HG03442 (cell line): ENCODE measurements around the gene RELB.
"Not testable (repeated sequence)": the region's sequence is repeated elsewhere in the genome, so short reads cannot be mapped to it uniquely, and the experiment has no call there.

ENCODE experiments used
- ATAC-seq: cut with Tn5 transposase; IDR thresholded peaks from one replicate; pipeline ENCODE4 v1.9.1; 2021; ENCODE audit warnings: mild to moderate bottlenecking, moderate library complexity; ENCODE audit not compliant: unreplicated experiment

RELB gene

DNA sequence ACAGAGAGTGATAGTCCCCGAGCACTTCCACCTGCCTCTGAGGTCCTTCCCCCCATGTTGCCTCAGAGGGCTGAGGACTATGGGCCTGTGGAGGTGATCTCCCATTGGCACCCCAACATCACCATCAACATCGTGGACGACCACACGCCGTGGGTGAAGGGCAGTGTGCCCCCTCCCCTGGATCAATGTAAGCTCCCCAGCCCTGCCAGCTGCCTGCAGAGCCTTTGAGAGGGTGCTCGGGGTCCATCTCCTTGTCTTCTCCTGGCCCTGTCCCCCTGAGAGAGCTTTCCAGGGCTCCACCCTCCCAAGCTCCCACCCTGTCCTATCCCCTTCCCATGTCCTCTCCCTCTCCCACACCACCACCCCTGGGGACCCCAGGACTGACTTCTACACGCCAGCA lies 14.9 kb upstream of the RELB start:
- no peak for ATAC-seq

DNA sequence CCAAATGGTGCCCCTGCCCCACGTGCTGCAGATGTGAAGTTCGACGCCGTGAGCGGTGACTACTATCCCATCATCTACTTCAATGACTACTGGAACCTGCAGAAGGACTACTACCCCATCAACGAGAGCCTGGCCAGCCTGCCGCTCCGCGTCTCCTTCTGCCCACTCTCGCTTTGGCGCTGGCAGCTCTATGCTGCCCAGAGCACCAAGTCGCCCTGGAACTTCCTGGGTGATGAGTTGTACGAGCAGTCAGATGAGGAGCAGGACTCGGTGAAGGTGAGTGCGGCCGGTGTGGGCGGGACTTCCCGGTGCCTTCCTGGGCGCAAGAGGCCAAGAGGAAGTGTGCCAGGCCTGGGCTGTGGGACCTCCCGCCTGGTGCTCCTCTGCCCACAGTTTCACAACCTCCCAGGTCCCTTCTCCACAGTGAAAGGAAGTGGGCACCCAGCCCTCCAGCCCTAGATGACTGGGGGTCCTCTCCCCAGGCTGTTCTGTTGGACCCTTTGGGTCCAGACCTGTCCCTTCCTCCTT lies 14.1 kb upstream of the RELB start:
- no peak for ATAC-seq

DNA sequence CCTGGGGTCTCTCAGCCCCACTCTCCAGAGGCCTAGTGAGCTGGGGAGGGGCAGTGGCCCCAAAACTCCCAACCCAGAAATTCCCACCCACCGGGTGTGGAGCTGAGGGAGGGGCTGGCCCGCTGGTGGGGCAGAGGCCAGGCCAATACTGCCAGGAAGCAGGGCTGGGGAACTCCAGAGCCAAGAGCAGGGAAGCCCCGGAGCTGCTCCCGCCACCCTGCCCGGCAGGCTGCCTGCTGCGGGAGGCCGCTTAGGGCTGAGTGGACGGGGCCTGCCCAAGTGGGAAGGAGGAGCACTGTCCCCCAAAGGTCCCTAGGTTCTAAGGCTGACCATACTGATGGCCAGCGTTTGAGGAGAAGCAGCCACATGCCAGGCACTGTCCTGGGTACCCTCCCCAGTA lies 13.0 kb upstream of the RELB start:
- ATAC-seq: no peak

DNA sequence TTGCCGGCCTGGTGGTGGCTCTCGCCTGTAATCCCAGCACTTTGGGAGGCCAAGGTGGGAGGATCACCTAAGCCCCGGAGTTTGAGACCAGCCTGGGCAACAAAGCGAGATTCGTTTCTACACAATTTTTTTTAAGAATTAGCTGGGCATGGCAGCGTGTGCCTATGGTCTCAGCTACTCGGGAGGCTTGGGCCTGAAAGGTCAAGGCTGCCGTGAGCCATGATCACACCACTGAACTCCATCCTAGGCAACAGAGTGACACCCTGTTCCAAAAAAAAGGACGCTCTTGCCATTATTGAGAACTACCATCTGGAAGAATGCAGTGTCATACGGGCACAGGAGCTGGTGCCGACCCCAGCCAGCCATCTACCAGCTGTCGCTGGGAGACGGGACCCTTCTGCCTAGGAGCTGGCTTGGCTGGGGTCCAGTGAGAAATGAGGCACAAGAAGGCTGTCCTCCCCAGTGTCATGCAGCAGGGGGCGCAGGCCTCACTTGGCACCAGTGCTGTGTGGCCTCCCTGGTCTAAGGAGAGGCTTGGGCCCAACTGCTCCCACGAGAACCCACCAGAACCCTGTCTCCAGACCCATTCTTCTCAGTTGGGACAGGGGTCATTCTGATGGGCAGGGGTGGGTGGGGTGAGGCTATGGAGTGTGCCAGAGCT lies 12.2 kb upstream of the RELB start:
- ATAC-seq: no peak

DNA sequence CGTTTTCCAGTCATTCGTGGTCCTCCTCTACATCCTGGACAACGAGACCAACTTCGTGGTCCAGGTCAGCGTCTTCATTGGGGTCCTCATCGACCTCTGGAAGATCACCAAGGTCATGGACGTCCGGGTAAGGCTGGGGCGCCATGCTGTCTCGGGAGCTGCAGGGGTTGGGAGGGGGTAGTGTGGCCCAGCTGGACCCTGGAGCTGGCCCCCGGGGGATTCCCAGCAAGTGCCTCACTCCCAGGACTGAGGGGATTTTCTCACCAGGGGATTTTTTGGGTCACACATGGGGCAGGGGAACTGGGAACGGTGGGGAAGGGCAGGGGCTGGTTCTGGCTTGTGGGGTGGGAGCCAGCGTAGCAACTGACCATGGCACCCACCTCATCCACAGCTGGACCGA lies 10.8 kb upstream of the RELB start:
- no peak for ATAC-seq

DNA sequence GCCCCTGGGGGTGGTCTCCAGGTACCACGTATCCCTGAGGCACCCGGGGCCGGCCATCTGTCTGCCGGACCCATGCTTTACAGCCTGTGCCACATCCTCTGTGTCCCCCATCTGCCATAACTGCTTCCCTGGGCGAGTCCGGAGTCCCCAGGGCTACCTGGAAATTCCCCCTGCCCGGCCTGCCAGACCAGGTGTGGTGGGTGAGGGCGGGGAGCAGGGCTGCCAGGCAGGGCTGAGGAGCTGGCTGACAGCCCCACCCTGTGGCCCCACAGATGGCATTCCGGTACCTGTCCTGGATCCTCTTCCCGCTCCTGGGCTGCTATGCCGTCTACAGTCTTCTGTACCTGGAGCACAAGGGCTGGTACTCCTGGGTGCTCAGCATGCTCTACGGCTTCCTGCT lies 10.3 kb upstream of the RELB start:
- no peak for ATAC-seq

DNA sequence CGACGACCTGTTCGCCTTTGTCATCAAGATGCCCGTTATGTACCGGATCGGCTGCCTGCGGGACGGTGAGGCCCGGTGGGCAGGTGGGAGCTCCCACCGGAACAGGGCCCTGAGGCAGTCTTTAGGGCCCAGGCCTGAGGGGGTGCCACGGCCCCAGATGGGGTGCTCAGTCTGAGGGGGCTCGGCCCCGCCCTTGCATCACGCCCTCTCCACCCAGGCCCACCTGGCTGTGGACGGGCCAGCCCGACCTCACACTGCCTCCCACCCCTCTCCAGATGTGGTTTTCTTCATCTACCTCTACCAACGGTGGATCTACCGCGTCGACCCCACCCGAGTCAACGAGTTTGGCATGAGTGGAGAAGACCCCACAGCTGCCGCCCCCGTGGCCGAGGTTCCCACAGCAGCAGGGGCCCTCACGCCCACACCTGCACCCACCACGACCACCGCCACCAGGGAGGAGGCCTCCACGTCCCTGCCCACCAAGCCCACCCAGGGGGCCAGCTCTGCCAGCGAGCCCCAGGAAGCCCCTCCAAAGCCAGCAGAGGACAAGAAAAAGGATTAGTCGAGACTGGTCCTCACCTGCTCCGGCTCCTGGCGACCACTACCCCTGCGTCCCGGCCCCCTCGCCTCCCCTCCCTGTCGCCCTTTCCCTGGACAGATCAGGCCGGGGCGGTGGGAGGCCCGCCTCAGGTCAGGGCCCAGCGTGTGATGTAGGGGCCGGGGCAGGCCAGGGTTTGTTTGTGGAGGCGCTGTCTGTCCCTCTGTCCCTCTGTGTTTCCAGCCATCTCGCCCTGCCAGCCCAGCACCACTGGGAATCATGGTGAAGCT lies 8.7 kb upstream of the RELB start:
- no peak for ATAC-seq

DNA sequence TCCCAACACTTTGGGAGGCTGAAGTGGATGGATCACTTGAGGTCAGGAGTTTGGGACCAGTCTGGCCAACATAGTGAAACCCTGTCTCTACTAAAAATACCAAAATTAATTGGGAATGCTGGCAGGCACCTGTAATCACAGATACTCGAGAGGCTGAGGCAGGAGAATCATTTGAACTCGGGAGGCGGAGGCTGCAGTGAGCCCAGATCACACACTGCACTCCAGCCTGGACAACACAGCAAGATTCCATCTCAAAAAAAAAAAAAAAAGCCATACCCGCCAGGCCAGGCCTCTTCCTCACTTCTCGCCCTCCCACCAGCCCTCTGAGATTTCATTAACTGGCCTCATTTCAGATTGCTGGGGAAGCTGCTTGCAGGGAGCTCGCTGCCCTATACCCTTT lies 7.7 kb upstream of the RELB start:
- ATAC-seq: no peak

DNA sequence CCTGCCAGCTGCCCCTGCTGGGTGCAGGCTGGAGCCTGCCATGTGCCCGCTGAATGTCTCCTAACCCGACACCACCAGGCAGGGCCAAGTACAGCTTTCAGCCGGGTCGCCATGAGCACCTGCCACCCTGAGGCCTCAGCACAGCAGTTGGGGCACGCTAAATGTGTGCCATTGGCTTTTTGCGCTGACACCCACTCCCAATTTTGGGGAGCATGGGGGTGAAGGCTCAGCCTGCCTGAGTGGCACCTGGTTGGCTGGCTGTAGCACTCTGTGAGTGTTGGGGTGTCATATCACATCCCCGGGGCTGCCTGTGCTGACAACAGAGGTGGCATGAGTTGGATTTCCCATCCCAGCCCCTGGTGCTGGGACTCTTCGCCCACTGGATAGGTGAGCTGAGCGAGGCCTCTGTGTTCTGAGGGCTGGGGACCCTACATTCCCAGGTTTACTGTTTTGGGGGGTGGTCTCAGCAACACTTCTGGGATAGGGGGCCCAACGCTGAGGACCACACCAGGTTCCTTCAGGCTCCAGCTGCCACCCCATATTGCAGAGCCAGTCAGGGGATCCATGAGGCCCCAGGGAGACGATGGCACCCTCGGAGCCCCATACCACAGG lies 7.2 kb upstream of the RELB start:
- no peak for ATAC-seq

DNA sequence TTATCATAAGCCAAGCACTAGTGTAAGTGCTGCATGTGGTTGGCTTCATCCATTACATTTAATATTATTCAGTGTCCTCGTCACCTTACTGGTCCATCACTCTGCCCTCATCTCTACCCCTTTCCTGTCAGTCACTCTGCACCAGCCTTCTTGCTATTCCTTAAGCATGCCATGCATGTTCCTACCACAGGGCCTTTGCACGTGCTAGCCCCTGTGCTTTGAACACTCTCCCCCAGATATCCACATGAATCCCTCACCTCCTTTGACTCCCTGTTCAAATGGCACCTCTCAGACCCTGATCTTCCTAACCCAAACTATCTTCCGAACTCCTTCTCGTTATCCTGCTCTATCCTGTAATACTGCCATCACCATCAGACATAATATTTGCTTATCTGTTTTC lies 3.2 kb upstream of the RELB start:
- ATAC-seq: no peak

DNA sequence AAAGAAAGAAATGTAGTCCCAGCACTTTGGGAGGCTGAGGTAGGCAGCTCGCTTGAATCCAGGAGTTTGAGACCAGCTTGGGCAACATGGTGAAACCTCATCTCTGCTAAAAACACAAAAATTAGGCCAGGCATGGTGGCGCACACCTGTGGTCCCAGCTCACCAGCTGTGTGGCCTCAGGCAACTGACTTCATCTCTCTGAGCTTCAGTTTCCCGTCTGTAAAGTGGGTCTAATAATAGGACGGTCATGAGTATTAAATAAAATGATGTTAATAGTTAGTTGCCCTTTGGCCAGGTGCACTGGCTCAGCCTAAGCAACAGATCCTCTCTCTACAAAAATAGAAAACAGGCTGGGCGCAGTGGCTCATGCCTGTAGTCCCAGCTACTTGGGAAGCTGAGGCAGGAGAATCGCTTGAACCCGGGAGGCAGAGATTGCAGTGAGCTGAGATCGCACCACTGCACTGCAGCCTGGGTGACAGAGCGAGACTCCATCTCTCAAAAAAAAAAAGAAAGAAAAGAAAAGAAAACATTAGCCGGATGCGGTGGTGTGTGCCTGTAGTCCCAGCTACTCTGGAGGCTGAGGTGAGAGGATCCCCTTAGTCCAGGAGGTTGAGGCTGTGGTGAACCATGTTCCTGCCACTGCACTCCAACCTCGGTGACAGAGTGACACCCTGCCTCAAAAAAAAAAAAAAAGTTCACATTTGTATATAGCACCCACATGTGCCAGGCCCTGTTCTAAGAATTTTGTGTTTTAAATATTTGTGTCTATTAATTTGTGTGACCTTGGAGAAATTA lies 1.9 kb upstream of the RELB start:
- ATAC-seq: not testable (repeated sequence)

DNA sequence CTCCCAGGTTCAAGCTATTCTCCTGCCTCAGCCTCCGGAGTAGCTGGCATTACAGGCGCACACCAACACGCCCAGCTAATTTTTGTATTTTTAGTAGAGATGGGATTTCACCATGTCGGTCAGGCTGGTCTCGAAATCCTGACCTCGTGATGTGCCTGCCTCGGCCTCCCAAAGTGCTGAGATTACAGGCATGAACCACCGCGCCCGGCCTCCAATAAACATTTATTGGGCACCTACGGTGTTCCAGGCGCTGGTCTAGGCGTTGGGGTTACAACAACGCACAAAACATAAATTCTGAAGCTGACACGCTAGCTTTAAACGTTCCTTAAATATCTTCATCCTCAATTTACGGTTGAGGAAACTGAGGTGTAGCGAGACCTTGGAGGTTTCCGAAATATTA lies 599 bp upstream of the RELB start:
- not testable (repeated sequence) for ATAC-seq

DNA sequence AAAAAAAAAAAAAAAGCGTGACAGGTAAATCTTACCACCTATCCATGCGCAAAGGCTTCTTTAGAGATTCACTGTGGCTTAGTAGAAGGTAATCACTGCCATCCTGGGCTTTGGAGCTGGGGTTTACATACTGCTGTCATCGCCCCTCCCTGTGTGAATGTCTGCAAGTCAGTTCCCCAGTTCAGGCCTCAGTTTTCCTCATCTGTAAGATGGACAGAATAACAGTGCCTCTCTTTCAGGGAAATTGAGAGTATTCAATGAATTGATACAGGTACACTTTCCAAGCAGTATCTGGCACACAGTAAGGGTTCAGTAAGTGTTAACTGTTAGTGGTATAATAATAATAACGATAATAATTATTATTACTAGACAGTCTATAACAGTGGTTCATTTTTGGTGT lies 2.2 kb downstream of the RELB start:
- no peak for ATAC-seq

DNA sequence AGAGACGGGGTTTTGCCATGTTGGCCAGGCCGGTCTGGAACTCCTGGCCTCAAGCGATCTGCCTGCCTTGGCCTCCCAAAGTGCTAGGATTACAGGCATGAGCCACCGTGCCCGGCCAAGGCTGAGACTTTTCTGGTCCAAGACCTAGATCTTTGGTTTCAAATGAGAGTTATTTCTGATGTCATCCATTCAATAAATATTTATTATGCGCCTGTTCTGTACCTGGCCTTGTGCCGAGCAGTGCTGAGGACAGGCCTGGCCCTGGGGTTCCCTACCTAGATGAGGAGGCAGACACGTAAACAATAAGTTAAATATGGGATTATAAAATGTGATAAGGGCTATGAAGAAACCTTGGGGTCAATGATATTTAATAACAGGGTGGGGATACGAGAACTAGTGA lies 4.5 kb downstream of the RELB start:
- ATAC-seq: no peak

DNA sequence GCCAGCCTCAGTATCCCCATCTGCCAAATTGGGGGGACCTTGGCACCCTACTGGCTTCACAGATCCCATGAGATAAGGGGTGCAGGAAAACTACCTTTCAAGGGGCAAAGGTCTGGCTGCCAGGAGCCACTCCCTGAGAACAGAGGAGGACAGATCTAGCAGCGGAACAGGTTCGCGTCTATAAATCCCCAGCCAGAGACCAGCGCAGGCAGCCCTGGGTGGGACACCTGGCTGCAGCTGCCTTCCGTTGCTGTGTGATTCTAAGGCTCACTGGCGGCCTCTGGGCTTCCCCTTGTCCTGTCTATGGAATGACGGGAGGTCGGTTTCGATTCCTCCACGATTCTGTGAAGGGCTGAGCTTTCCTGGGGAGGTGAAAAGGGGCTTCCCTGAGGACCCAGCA lies 7.3 kb downstream of the RELB start:
- ATAC-seq: no peak

DNA sequence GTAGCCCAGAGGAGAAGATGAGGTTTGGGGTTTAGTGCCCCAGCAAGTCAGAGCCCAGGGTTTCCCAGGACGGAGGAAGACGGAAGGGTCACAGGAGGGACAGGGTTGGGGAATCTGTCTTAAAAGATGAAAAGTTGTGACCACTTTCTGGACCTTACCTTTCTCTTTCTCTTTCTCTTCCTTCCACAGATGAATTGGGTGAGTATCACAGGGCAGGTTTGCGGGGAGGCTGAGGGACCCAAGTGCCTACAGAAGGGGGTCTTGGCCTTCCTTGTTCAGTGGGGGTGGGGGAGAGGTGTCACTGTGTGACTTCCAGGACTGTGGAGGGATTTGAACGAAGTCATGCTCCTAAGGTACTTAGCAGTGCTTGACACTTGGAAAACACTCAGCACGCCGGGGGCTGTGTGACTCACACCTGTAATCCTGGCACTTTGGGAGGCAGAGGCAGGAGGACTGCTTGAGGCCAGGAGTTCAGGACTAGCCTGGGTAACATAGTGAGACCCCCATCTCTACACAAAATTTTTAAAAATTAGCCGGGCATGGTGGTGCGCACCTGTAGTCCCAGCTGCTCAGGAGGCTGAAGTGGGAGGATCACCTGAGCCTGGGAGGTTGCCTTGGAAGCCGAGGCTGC lies 8.5 kb downstream of the RELB start:
- ATAC-seq: no peak

DNA sequence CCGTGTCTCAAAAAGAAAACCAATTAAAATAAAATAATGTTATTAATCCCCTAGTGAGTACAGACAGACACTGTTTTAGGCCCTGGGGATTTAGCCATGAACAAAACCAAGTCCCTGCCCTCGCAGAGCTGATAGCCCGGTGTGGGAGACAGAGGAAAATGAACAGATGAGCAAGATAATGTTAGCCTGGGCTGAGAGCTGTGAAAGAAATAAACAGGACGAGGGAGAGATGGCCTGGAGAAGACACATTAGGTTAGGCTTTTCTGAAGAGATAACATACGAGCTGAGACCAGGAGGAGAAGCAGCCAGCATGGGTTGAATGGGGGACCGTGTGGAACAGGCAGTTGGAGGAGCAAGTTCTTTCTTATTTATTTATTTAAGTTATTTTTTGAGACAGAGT lies 9.0 kb downstream of the RELB start:
- ATAC-seq: no peak

DNA sequence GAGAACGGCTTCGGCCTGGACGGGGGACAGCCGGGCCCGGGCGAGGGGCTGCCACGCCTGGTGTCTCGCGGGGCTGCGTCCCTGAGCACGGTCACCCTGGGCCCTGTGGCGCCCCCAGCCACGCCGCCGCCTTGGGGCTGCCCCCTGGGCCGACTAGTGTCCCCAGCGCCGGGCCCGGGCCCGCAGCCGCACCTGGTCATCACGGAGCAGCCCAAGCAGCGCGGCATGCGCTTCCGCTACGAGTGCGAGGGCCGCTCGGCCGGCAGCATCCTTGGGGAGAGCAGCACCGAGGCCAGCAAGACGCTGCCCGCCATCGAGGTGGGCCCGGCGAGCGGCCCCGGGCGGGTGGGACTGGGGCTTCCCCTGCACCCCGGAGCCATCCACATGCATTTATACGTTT lies 10.7 kb downstream of the RELB start:
- no peak for ATAC-seq

DNA sequence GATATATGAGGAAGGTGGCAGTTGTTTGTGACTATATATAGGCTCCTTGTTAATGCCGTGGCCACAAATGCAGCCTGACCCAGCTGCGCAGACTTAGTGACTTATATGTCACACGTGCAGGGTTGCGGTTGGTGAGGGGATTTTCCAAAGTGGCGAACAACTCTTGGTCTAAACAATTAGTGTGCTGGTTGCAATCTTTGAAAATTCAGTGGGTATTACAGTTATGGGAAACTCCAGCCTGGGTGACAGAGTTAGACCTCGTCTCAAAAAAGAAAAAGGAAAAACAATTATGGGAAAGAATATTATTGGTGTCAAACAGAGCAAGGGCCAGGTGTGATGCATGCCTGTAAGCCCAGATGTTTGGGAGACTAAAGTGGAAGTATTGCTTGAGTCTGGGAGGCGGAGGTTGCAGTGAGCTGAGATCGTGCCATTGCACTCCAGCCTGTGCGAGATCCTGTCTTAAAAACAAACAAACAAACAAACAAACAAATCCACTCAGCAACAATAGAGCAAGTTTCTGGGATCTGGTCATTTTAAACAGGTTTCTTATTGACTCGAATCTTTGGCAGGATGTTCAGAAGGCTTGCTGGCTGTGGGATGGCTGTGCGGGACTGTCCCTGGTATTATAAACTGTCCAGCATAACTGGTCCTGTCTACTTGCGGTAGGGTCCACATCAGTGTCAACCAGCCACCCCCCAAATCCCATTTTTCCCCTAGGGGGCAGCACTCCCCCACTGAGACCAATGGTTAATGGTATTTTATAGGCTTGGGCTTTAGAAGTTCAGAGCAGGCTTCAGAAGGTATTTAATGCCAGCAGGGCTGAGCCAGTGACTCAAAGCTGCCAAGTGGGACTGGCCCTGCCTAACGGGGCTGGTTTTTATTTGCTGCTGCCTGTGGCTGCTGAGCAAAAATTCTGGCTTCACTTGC lies 15.4 kb downstream of the RELB start:
- ATAC-seq: peak; percentile 62

DNA sequence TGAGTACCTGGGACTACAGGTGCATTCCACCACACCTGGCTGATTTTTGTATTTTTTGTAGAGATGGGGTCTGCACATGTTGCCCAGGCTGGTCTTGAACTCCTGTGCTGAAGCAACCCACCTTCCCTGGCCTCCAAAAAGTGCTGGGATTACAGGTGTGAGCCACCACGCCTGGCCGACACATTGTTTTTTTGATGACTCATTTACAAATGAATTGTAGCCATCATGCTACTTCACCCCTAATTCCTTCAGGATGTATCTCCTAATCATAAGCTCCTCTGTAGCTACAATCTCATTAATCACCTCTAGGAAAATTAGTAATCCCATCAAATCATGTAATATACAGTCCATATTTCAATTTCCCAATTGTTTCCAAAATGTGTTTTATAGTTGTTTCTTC lies 17.9 kb downstream of the RELB start:
- no peak for ATAC-seq
